Measurements from ENCODE around the gene CASQ2. TPM values are rescaled to one million over a fixed set of nuclear protein-coding genes. Genes with fewer than 3 reads are reported as not detected.
A peak's percentile ranks its signal among the peaks of the same experiment; 100 is the strongest.

The CASQ2 gene
- total and polyA plus RNA-seq, 2 of the 13 experiments (the other 11 are each of a cell fraction or from before 2014, with no cell fraction given) = not detected

- TF ChIP-seq MZF1 (CRISPR knock-in tag; IDR thresholded peaks at IDR 0.05; ENCODE audit: borderline replicate concordance) (no peak), ZNF382 (CRISPR knock-in tag; IDR thresholded peaks at IDR 0.05; ENCODE audit: borderline replicate concordance) (no peak), CC2D1A (CRISPR knock-in tag; IDR thresholded peaks at IDR 0.05) (no peak), GABPA (IDR thresholded peaks at IDR 0.05; ENCODE audit: low read depth, low read length) (no peak), GABPA (CRISPR knock-in tag; IDR thresholded peaks at IDR 0.05; ENCODE audit: low read depth) (no peak), GATAD2A (CRISPR knock-in tag; IDR thresholded peaks at IDR 0.05) (0 out of 2 replicates have a peak, but pooled peaks have one; percentile 25), MYC (CRISPR knock-in tag; IDR thresholded peaks at IDR 0.05; ENCODE audit: borderline replicate concordance) (no peak), ARID4A (CRISPR knock-in tag; IDR thresholded peaks at IDR 0.05; ENCODE audit: borderline replicate concordance) (no peak), ZUFSP (CRISPR knock-in tag; IDR thresholded peaks at IDR 0.05; ENCODE audit: borderline replicate concordance) (no peak), CHCHD3 (CRISPR knock-in tag; IDR thresholded peaks at IDR 0.05) (no peak), ZBTB14 (CRISPR knock-in tag; IDR thresholded peaks at IDR 0.05) (no peak), ZNF557 (CRISPR knock-in tag; IDR thresholded peaks at IDR 0.05) (no peak), REST (IDR thresholded peaks at IDR 0.05; ENCODE audit: borderline replicate concordance in 1 of 2, low read depth in 1 of 2, low read length in 2 of 2) (no peak), ZBTB49 (CRISPR knock-in tag; IDR thresholded peaks at IDR 0.05; ENCODE audit: borderline replicate concordance) (no peak)
Observed at GRCh38 chr1:115723756-115724155, 44.8 kb downstream of the CASQ2 start (continued).
